COLO668 (cell line): ENCODE data around the gene CBX5.
A peak's percentile ranks its signal among the peaks of the same experiment; 100 is the strongest.
"Not testable (repeated sequence)": the region's sequence is repeated elsewhere in the genome, so short reads cannot be mapped to it uniquely, and the experiment has no call there.

Source experiments
- DNase-seq: peaks from one replicate; lab custom pipeline; 2025; ENCODE audit not compliant: unreplicated experiment; lab: John Stamatoyannopoulos, UW

Gene CBX5

GRCh38 chr12:54200412-54200811 is 79.5 kb downstream of the CBX5 start:
- no peak for DNase-seq

GRCh38 chr12:54199917-54200316 is 80.0 kb downstream of the CBX5 start:
- DNase-seq: no peak

GRCh38 chr12:54199034-54199433 is 80.9 kb downstream of the CBX5 start:
- no peak for DNase-seq

GRCh38 chr12:54197431-54197909 is 82.5 kb downstream of the CBX5 start:
- no peak for DNase-seq

GRCh38 chr12:54197010-54197409 is 82.9 kb downstream of the CBX5 start:
- DNase-seq: no peak

- DNase-seq: no peak
These were observed 83.5 kb downstream of the CBX5 start for GRCh38 chr12:54196396-54196795.

- DNase-seq: no peak
These were observed 84.1 kb downstream of the CBX5 start for GRCh38 chr12:54195737-54196347.

- DNase-seq: no peak
These were observed 84.7 kb downstream of the CBX5 start for GRCh38 chr12:54195080-54195736.

- DNase-seq: not testable (repeated sequence)
These were observed 85.3 kb downstream of the CBX5 start for GRCh38 chr12:54194611-54195010.

GRCh38 chr12:54193434-54193833 is 86.5 kb downstream of the CBX5 start:
- DNase-seq: no peak

GRCh38 chr12:54191550-54192022 is 88.3 kb downstream of the CBX5 start:
- peak; percentile 58 for DNase-seq

GRCh38 chr12:54191126-54191525 is 88.8 kb downstream of the CBX5 start:
- DNase-seq: no peak

- DNase-seq: no peak
These were observed 90.8 kb downstream of the CBX5 start for GRCh38 chr12:54189198-54189539.

- DNase-seq: no peak
These were observed 92.8 kb downstream of the CBX5 start for GRCh38 chr12:54187075-54187474.

- no peak for DNase-seq
These were observed 94.0 kb downstream of the CBX5 start for GRCh38 chr12:54185919-54186318.

- DNase-seq: not testable (repeated sequence)
These were observed 94.6 kb downstream of the CBX5 start for GRCh38 chr12:54185297-54185696.

GRCh38 chr12:54184024-54184805 is 95.7 kb downstream of the CBX5 start:
- DNase-seq: no peak

- no peak for DNase-seq
These were observed 96.9 kb downstream of the CBX5 start for GRCh38 chr12:54182981-54183380.

GRCh38 chr12:54182086-54182485 is 97.8 kb downstream of the CBX5 start:
- no peak for DNase-seq
